HG03439 (cell line): Measurements from ENCODE around the gene ZNF280A.
"Not testable (repeated sequence)": the region's sequence is repeated elsewhere in the genome, so short reads cannot be mapped to it uniquely, and the experiment has no call there.

Experiments used
- ATAC-seq: cut with Tn5 transposase; IDR thresholded peaks from one replicate; pipeline ENCODE4 v1.9.1; 2021; ENCODE audit warnings: mild to moderate bottlenecking, moderate library complexity; ENCODE audit not compliant: unreplicated experiment

The ZNF280A gene

GRCh38 chr22:22471104-22471503 lies 49.0 kb downstream of the ZNF280A start:
- not testable (repeated sequence) for ATAC-seq

- ATAC-seq: no peak
Measured at GRCh38 chr22:22469527-22469926, 50.5 kb downstream of the ZNF280A start.

- ATAC-seq: not testable (repeated sequence)
Measured at GRCh38 chr22:22468794-22469469, 51.1 kb downstream of the ZNF280A start.

DNA sequence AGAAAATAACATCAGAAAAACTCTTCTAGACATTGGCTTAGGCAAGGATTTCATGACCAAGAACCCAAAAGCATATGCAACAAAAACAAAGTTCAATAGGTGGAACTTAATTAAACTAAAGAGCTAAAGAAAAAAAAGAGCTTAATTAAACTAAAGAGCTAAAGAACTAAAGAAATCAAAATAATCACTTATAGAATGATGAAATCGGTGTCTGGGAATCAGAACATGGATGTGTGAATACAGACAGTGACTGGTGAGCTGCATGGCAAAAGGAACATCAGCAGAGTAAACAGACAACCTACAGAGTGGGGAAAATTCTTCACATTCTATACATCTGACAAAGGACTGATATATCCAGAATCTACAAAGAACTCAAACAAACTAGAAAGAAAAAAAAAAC lies 53.0 kb downstream of the ZNF280A start:
- no peak for ATAC-seq

- no peak for ATAC-seq
Measured at GRCh38 chr22:22465782-22466181, 54.3 kb downstream of the ZNF280A start.

- ATAC-seq: no peak
Measured at GRCh38 chr22:22465094-22465602, 54.9 kb downstream of the ZNF280A start.

- no peak for ATAC-seq
Measured at GRCh38 chr22:22464541-22465054, 55.5 kb downstream of the ZNF280A start.

GRCh38 chr22:22463855-22464540 lies 56.1 kb downstream of the ZNF280A start:
- no peak for ATAC-seq
